Right lobe of liver (tissue), 4 donors: ENCODE measurements around the gene MSMP.

Experiments used
- CTCF ChIP-seq, 4 donors: fragments of 200-600 bp in 3 of 4; fragments of 450-650 bp in 1 of 4; IDR thresholded peaks; one replicate each; pipeline versions ENCODE4 v1.5.1 to v1.8.0; 2016 to 2022; ENCODE audit warnings: antibody characterized with exemption in 4 of 4, mild to moderate bottlenecking in 2 of 4
- POLR2A ChIP-seq: fragments of 450-650 bp; IDR thresholded peaks from one replicate; pipeline ENCODE4 v1.6.1; 2017; ENCODE audit warnings: antibody characterized with exemption, mild to moderate bottlenecking
- donor health status: DM: no; HTN: no; CAD: no.
- donor health status: DM: no; HTN: no; CAD: no.
- donor health status: DM: no; HTN: yes; CAD: no.

GRCh38 chr9:35719546-35719945 is 34.5 kb downstream of the MSMP start:
- TF ChIP-seq CTCF (IDR thresholded peaks at IDR 0.05) (no peak), POLR2A (no peak)
